Measurements from ENCODE around the gene ABR.

DNA sequence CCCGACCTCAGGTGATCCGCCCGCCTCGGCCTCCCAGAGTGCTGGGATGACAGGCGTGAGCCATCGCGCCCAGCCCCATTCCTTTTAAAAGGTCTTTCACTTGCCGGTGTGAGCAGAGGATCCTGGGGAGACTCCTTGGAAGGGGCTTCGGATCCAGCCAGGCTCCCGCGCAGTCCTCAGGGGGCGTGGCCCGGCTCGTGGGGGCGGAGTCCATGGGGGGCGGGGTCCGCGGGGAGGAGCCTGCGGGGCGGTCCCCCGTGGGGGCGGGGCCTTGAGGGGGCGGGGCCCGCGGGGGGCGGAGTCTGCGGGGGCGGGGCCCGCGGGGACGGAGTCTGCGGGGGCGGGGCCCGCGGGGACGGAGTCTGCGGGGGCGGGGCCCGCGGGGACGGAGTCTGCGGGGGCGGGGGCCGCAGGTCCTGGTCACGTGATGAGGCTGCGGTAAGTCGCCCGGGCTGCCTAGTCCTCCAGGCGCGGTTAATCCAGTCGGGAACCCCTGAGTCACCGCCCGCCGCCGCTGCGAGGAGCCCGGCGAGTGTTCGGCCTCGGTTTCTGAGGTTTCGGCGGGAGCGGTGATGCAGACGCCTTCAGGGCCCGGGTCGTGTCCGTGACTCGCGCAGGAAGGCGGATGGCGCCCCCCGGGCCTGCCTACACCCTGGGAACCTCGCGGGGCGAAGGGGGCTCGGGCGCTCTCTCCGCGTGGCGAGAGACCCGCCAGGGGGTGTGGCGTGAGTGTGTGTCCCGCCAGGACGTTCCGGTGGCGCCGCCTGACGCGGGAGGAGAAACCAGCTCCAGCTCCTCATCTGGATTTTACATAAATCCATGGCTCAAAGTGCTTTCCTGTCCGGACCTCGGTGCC lies 23.6 kb upstream of the ABR start:
- no peak for TF ChIP-seq POLR2A (IDR thresholded peaks at IDR 0.05)
- TF ChIP-seq, protein P1, sequence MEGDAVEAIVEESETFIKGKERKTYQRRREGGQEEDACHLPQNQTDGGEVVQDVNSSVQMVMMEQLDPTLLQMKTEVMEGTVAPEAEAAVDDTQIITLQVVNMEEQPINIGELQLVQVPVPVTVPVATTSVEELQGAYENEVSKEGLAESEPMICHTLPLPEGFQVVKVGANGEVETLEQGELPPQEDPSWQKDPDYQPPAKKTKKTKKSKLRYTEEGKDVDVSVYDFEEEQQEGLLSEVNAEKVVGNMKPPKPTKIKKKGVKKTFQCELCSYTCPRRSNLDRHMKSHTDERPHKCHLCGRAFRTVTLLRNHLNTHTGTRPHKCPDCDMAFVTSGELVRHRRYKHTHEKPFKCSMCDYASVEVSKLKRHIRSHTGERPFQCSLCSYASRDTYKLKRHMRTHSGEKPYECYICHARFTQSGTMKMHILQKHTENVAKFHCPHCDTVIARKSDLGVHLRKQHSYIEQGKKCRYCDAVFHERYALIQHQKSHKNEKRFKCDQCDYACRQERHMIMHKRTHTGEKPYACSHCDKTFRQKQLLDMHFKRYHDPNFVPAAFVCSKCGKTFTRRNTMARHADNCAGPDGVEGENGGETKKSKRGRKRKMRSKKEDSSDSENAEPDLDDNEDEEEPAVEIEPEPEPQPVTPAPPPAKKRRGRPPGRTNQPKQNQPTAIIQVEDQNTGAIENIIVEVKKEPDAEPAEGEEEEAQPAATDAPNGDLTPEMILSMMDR (IDR thresholded peaks at IDR 0.05) = no peak
- no peak for TF ChIP-seq EP300 (IDR thresholded peaks at IDR 0.05)
